PC-9 (cell line): ENCODE measurements around the gene CAMKMT. TPM values are rescaled to one million over a fixed set of nuclear protein-coding genes. Genes with fewer than 3 reads are reported as not detected.

ENCODE experiments used
- BruUV-seq: library from RNA; stranded (reverse); fragments of 400-500 nt; replicated peaks from 2 replicates; lab custom pipeline; 2021; lab: Mats Ljungman, UMichigan
- CTCF ChIA-PET: fragments of 300-600 bp; sonication (Branson Sonifier 250); formaldehyde crosslinking; loops from one replicate; lab custom pipeline; 2022; ENCODE audit warnings: antibody characterized with exemption; lab: Charles Lee
- POLR2A ChIA-PET: fragments of 300-600 bp; sonication (Branson Sonifier 250); formaldehyde crosslinking; loops from one replicate; lab custom pipeline; 2022; ENCODE audit warnings: antibody characterized with exemption; ENCODE audit not compliant: unreplicated experiment; lab: Charles Lee
- DNase-seq, 2 experiments: peaks; one replicate each; pipeline versions ENCODE4 v3.0.0 to v3.0.0-alpha.2; 2015 to 2022; ENCODE audit warnings: mixed read lengths in 1 of 2
- H2AFZ ChIP-seq: fragments of 200-600 bp; sonication (generic); 2 replicates; pipeline ENCODE4 v1.8.1; 2017; ENCODE audit warnings: antibody characterized with exemption
- H3F3A ChIP-seq: fragments of 200-600 bp; sonication (generic); 2 replicates; pipeline ENCODE4 v1.8.1; 2017; ENCODE audit warnings: antibody characterized with exemption, mild to moderate bottlenecking, low read depth; ENCODE audit not compliant: insufficient read depth
- H3K27ac ChIP-seq: fragments of 200-600 bp; sonication (generic); 2 replicates; pipeline ENCODE4 v1.6.1; 2016; ENCODE audit warnings: mixed run types
- H3K27me3 ChIP-seq: fragments of 200-600 bp; sonication (generic); 2 replicates; pipeline ENCODE4 v1.6.1; 2016; ENCODE audit warnings: low read depth, mixed run types; ENCODE audit not compliant: insufficient read depth
- H3K36me3 ChIP-seq: fragments of 200-600 bp; sonication (generic); 2 replicates; pipeline ENCODE4 v1.6.1; 2016; ENCODE audit warnings: low read depth, mixed run types
- H3K4me1 ChIP-seq: fragments of 200-600 bp; sonication (generic); replicated peaks from 2 replicates; pipeline ENCODE4 v1.6.1; 2016; ENCODE audit warnings: mixed run types; ENCODE audit not compliant: insufficient read depth
- H3K4me2 ChIP-seq: fragments of 200-600 bp; sonication (generic); 2 replicates; pipeline ENCODE4 v1.6.1; 2017; ENCODE audit warnings: mixed run types
- H3K4me3 ChIP-seq: fragments of 200-600 bp; sonication (generic); 2 replicates; pipeline ENCODE4 v1.6.1; 2016; ENCODE audit warnings: mixed run types
- H3K79me2 ChIP-seq: fragments of 200-600 bp; sonication (generic); 2 replicates; pipeline ENCODE4 v1.6.1; 2017; ENCODE audit warnings: low read depth, mixed run types
- H3K9me2 ChIP-seq: fragments of 200-600 bp; sonication (generic); 2 replicates; pipeline ENCODE4 v1.8.1; 2017; ENCODE audit warnings: mild to moderate bottlenecking; ENCODE audit not compliant: insufficient read depth
- H3K9me3 ChIP-seq: fragments of 200-600 bp; sonication (generic); 2 replicates; pipeline ENCODE4 v1.8.1; 2016; ENCODE audit warnings: low read depth; ENCODE audit not compliant: insufficient read depth
- H4K20me1 ChIP-seq: fragments of 200-600 bp; sonication (generic); 2 replicates; pipeline ENCODE4 v1.8.1; 2017; ENCODE audit not compliant: insufficient read depth
- CTCF ChIP-seq: fragments of 200-600 bp; sonication (generic); conservative IDR thresholded peaks from 2 replicates; pipeline ENCODE4 v1.6.1; 2017; ENCODE audit warnings: mixed run types, antibody characterized with exemption, mild to moderate bottlenecking, moderate library complexity
- EZH2 ChIP-seq: fragments of 200-600 bp; sonication (generic); IDR thresholded peaks from 2 replicates; pipeline ENCODE4 v1.8.0; 2017; ENCODE audit warnings: antibody characterized with exemption, low read depth
- intact Hi-C: fragments of 100-400 bp; cut with micrococcal nuclease; formaldehyde crosslinking; loops from one replicate; pipeline ENCODE4 v1.10.0; 2022; ENCODE audit not compliant: unreplicated experiment
- total RNA-seq: library from RNA; stranded (reverse); gene quantifications from 2 replicates; pipeline ENCODE4 v1.2.3, GENCODE V29; 2021

Gene CAMKMT
- total RNA-seq, 1 experiment from 2014 or later, result 17.9 TPM

GRCh38 chr2:44545005-44545404 lies 183.3 kb downstream of the CAMKMT start:
- Histone ChIP-seq H3F3A (peaks cover 23% of the 10 kb centered on the region), H4K20me1 (no peaks in the 10 kb centered on the region), H3K4me2 (no peak overlapping the region), H3K4me3 (no peak overlapping the region), H3K9me3 (no peaks in the 10 kb centered on the region; the same call in 1 of the 2 replicates), H2AFZ (no peak overlapping the region), H3K27ac (0 out of 2 replicates have a peak overlapping the region, but pooled peaks have one; percentile 7), H3K9me2 (no peaks in the 10 kb centered on the region), H3K27me3 (no peaks in the 10 kb centered on the region), H3K79me2 (no peaks in the 10 kb centered on the region), H3K36me3 (no peaks in the 10 kb centered on the region), H3K4me1 (peaks cover 49% of the 10 kb centered on the region)
- ChIA-PET CTCF (interaction anchor here (0.6 to 1.3 kb wide), 2 partner anchors 65 to 251 kb away, joined by 3 read pairs; no protein-coding TSS in a partner anchor), POLR2A (interaction anchor here (0.6 to 0.7 kb wide), 2 partner anchors 54 to 1333 kb away, joined by 3 to 4 read pairs; no protein-coding TSS in a partner anchor)
- no peak for TF ChIP-seq CTCF
- TF ChIP-seq EZH2, result no peak
- intact Hi-C loops, result loop anchor here (1.0 to 5.0 kb wide), 3 partner anchors 37 to 392 kb away; no protein-coding TSS in a partner anchor
- no TSS peak for BruUV-seq
- DNase-seq, result no peak

- no peaks in the 10 kb centered on the region for H3K27me3 ChIP-seq
- H3K36me3 ChIP-seq, result no peaks in the 10 kb centered on the region
- H3K4me1 ChIP-seq, result peaks cover 64% of the 10 kb centered on the region
- H3K4me2 ChIP-seq, result no peak overlapping the region
- H2AFZ ChIP-seq, result no peak overlapping the region
- intact Hi-C loops, result loop anchor here (5.0 kb wide), 2 partner anchors 161 to 391 kb away; no protein-coding TSS in a partner anchor
- ChIA-PET POLR2A (interaction anchor here (0.7 kb wide), 1 partner anchor 52 kb away, joined by 3 read pairs; no protein-coding TSS in a partner anchor), CTCF (interaction anchor here (0.6 kb wide), 1 partner anchor 122 kb away, joined by 4 read pairs; no protein-coding TSS in a partner anchor)
- H3K9me3 ChIP-seq, result no peaks in the 10 kb centered on the region; the same call in 1 of the 2 replicates
- no peak for TF ChIP-seq EZH2
- no peak for TF ChIP-seq CTCF
- no peaks in the 10 kb centered on the region for H4K20me1 ChIP-seq
- no TSS peak for BruUV-seq
- H3K4me3 ChIP-seq, result no peak overlapping the region
- no peaks in the 10 kb centered on the region for H3K79me2 ChIP-seq
- H3F3A ChIP-seq, result peaks cover 26% of the 10 kb centered on the region
- H3K27ac ChIP-seq, result no peak overlapping the region
- no peaks in the 10 kb centered on the region for H3K9me2 ChIP-seq
- no peak for DNase-seq
Observed at GRCh38 chr2:44546459-44547127, 184.8 kb downstream of the CAMKMT start.

GRCh38 chr2:44547718-44548117 lies 186.0 kb downstream of the CAMKMT start:
- TF ChIP-seq CTCF, result no peak
- TF ChIP-seq EZH2, result no peak
- Histone ChIP-seq H3K27me3 (no peaks in the 10 kb centered on the region), H3F3A (peaks cover 26% of the 10 kb centered on the region), H4K20me1 (no peaks in the 10 kb centered on the region), H2AFZ (no peak overlapping the region), H3K4me2 (no peak overlapping the region), H3K27ac (peak overlapping the region; percentile 87), H3K9me3 (no peaks in the 10 kb centered on the region; the same call in 1 of the 2 replicates), H3K36me3 (no peaks in the 10 kb centered on the region), H3K79me2 (no peaks in the 10 kb centered on the region), H3K9me2 (no peaks in the 10 kb centered on the region), H3K4me1 (peaks cover 67% of the 10 kb centered on the region), H3K4me3 (no peak overlapping the region)
- BruUV-seq, result no TSS peak
- CTCF ChIA-PET, result interaction anchor here (1.0 kb wide), 1 partner anchor 68 kb away, joined by 4 read pairs; no protein-coding TSS in a partner anchor
- intact Hi-C loops, result loop anchor here (2.0 to 5.0 kb wide), 4 partner anchors 51 to 390 kb away; no protein-coding TSS in a partner anchor
- DNase-seq, result no peak
- POLR2A ChIA-PET, result no interaction called here
